NCI-H146 (cell line): Measurements from ENCODE around the gene PREPL.
"Not testable (repeated sequence)": the region's sequence is repeated elsewhere in the genome, so short reads cannot be mapped to it uniquely, and the experiment has no call there.

Experiments
- DNase-seq: peaks from one replicate; lab custom pipeline; 2025; lab: John Stamatoyannopoulos, UW

The PREPL gene

GRCh38 chr2:44348400-44348799, 12.9 kb downstream of the PREPL start:
- no peak for DNase-seq

- DNase-seq: no peak
Observed at GRCh38 chr2:44347526-44347925, 13.8 kb downstream of the PREPL start.

- peak; percentile 13 for DNase-seq
Observed at GRCh38 chr2:44342854-44343253, 18.4 kb downstream of the PREPL start.

- DNase-seq: no peak
Observed at GRCh38 chr2:44335806-44336538, 25.3 kb downstream of the PREPL start.

GRCh38 chr2:44333994-44334393, 27.3 kb downstream of the PREPL start:
- no peak for DNase-seq

- no peak for DNase-seq
Observed at GRCh38 chr2:44330801-44331200, 30.5 kb downstream of the PREPL start.

- DNase-seq: no peak
Observed at GRCh38 chr2:44329343-44329742, 32.0 kb downstream of the PREPL start.

- no peak for DNase-seq
Observed at GRCh38 chr2:44328750-44329149, 32.5 kb downstream of the PREPL start.

GRCh38 chr2:44326548-44327264, 34.6 kb downstream of the PREPL start:
- DNase-seq: no peak

- no peak for DNase-seq
Observed at GRCh38 chr2:44325897-44326296, 35.4 kb downstream of the PREPL start.

- DNase-seq: no peak
Observed at GRCh38 chr2:44324971-44325426, 36.3 kb downstream of the PREPL start.

- no peak for DNase-seq
Observed at GRCh38 chr2:44321360-44321759, 39.9 kb downstream of the PREPL start.

- DNase-seq: no peak
Observed at GRCh38 chr2:44320832-44321231, 40.5 kb downstream of the PREPL start.

GRCh38 chr2:44315945-44316344, 45.3 kb downstream of the PREPL start:
- no peak for DNase-seq

- DNase-seq: no peak
Observed at GRCh38 chr2:44314362-44314761, 46.9 kb downstream of the PREPL start.

- no peak for DNase-seq
Observed at GRCh38 chr2:44310287-44310686, 51.0 kb downstream of the PREPL start.

GRCh38 chr2:44305882-44306281, 55.4 kb downstream of the PREPL start:
- no peak for DNase-seq

GRCh38 chr2:44304258-44304657, 57.0 kb downstream of the PREPL start:
- DNase-seq: no peak

GRCh38 chr2:44303766-44304165, 57.5 kb downstream of the PREPL start:
- not testable (repeated sequence) for DNase-seq

GRCh38 chr2:44301111-44301510, 60.2 kb downstream of the PREPL start:
- no peak for DNase-seq

GRCh38 chr2:44299635-44300034, 61.7 kb downstream of the PREPL start:
- DNase-seq: no peak

- DNase-seq: no peak
Observed at GRCh38 chr2:44297431-44297830, 63.9 kb downstream of the PREPL start.

- peak; percentile 1 for DNase-seq
Observed at GRCh38 chr2:44296653-44297052, 64.6 kb downstream of the PREPL start.
